Stimulated activated CD4-positive, alpha-beta T cell treated with anti-CD3 and anti-CD28 coated beads, Interleukin-12 subunit alpha, Interleukin-12 subunit beta, amount 100 ng/mL, for 24 hours (primary cell): ENCODE data around the gene LRRFIP2.
"Not testable (repeated sequence)": the region's sequence is repeated elsewhere in the genome, so short reads cannot be mapped to it uniquely, and the experiment has no call there.

Experiments used
- DNase-seq, 2 experiments: peaks; one replicate each; pipeline ENCODE4 v3.0.0-alpha.2; 2020; ENCODE audit warnings: low read depth in 2 of 2

Gene LRRFIP2

GRCh38 chr3:37174532-37175126 lies at the start of gene LRRFIP2:
Gene LRRFIP2 (minus strand): TSS chr3:37174582. CDS start chr3:37148983, 25,599 bp downstream.
- DNase-seq: no peak

- no peak for DNase-seq
Observed at GRCh38 chr3:37223576-37223975, 49.2 kb upstream of the LRRFIP2 start.

- DNase-seq: no peak
Observed at GRCh38 chr3:37223141-37223558, 48.8 kb upstream of the LRRFIP2 start.

GRCh38 chr3:37222542-37222941 lies 48.2 kb upstream of the LRRFIP2 start:
- DNase-seq: not testable (repeated sequence)

- no peak for DNase-seq
Observed at GRCh38 chr3:37221407-37221806, 47.0 kb upstream of the LRRFIP2 start.

- DNase-seq: no peak
Observed at GRCh38 chr3:37219266-37219665, 44.9 kb upstream of the LRRFIP2 start.

GRCh38 chr3:37218206-37218605 lies 43.8 kb upstream of the LRRFIP2 start:
- no peak for DNase-seq

GRCh38 chr3:37217098-37217849 lies 42.9 kb upstream of the LRRFIP2 start:
- DNase-seq: no peak

- no peak for DNase-seq
Observed at GRCh38 chr3:37216597-37217097, 42.3 kb upstream of the LRRFIP2 start.

- no peak for DNase-seq
Observed at GRCh38 chr3:37214076-37214475, 39.7 kb upstream of the LRRFIP2 start.

GRCh38 chr3:37210230-37210629 lies 35.8 kb upstream of the LRRFIP2 start:
- DNase-seq: no peak

GRCh38 chr3:37208576-37208975 lies 34.2 kb upstream of the LRRFIP2 start:
- DNase-seq: not testable (repeated sequence)

- DNase-seq: not testable (repeated sequence)
Observed at GRCh38 chr3:37208008-37208407, 33.6 kb upstream of the LRRFIP2 start.

- not testable (repeated sequence) for DNase-seq
Observed at GRCh38 chr3:37206041-37206440, 31.7 kb upstream of the LRRFIP2 start.

GRCh38 chr3:37204314-37204713 lies 29.9 kb upstream of the LRRFIP2 start:
- no peak for DNase-seq

- no peak for DNase-seq
Observed at GRCh38 chr3:37202035-37202434, 27.7 kb upstream of the LRRFIP2 start.

GRCh38 chr3:37200141-37200540 lies 25.8 kb upstream of the LRRFIP2 start:
- DNase-seq: no peak

- no peak for DNase-seq
Observed at GRCh38 chr3:37198996-37199395, 24.6 kb upstream of the LRRFIP2 start.

GRCh38 chr3:37198547-37198946 lies 24.2 kb upstream of the LRRFIP2 start:
- no peak for DNase-seq

- no peak for DNase-seq
Observed at GRCh38 chr3:37197810-37198371, 23.5 kb upstream of the LRRFIP2 start.

- no peak for DNase-seq
Observed at GRCh38 chr3:37194533-37194932, 20.2 kb upstream of the LRRFIP2 start.

GRCh38 chr3:37190667-37191066 lies 16.3 kb upstream of the LRRFIP2 start:
- DNase-seq: no peak

GRCh38 chr3:37189109-37189508 lies 14.7 kb upstream of the LRRFIP2 start:
- DNase-seq: no peak
